IMR-90 (cell line): ENCODE data around the gene COL4A1.

Source experiments
- BHLHE40 ChIP-seq: fragments of 150-350 bp; IDR thresholded peaks from 2 replicates; pipeline ENCODE4 v1.6.1; 2016; ENCODE audit warnings: mild to moderate bottlenecking, low read depth, low read length
- CEBPB ChIP-seq: IDR thresholded peaks from 2 replicates; pipeline ENCODE4 v1.6.1; 2012; ENCODE audit warnings: low read depth, low read length, improper control_type of control experiment
- CHD1 ChIP-seq: IDR thresholded peaks from 2 replicates; pipeline ENCODE4 v1.6.1; 2012; ENCODE audit warnings: low read depth, low read length, improper control_type of control experiment
- MAZ ChIP-seq: IDR thresholded peaks from 2 replicates; pipeline ENCODE4 v1.6.1; 2012; ENCODE audit warnings: low read depth, mild to moderate bottlenecking, low read length, improper control_type of control experiment, moderate library complexity, borderline replicate concordance
- MXI1 ChIP-seq: IDR thresholded peaks from 2 replicates; pipeline ENCODE4 v1.6.1; 2012; ENCODE audit warnings: low read depth, mild to moderate bottlenecking, low read length, moderate library complexity, borderline replicate concordance
- NFE2L2 ChIP-seq: fragments of 150-350 bp; IDR thresholded peaks from 2 replicates; pipeline ENCODE4 v1.6.1; 2016; ENCODE audit warnings: low read depth, mild to moderate bottlenecking, low read length
- POLR2A ChIP-seq: IDR thresholded peaks from 2 replicates; pipeline ENCODE4 v1.6.1; 2012; ENCODE audit warnings: mild to moderate bottlenecking, low read depth, low read length
- RAD21 ChIP-seq: IDR thresholded peaks from 2 replicates; pipeline ENCODE4 v1.6.1; 2012; ENCODE audit warnings: low read length, improper control_type of control experiment
- RFX5 ChIP-seq: IDR thresholded peaks from 2 replicates; pipeline ENCODE4 v1.8.0; 2012; ENCODE audit warnings: low read depth, mild to moderate bottlenecking, low read length, moderate library complexity
- SMC3 ChIP-seq: fragments of 150-350 bp; IDR thresholded peaks from 2 replicates; pipeline ENCODE4 v1.6.1; 2016; ENCODE audit warnings: low read depth, mild to moderate bottlenecking, antibody characterized with exemption, low read length, moderate library complexity
- TF ChIP-seq, protein P1 (sequence below): conservative IDR thresholded peaks from 2 replicates; pipeline ENCODE4 v1.5.1; 2012; ENCODE audit warnings: mild to moderate bottlenecking, low read depth, low read length, improper control_type of control experiment
- TF ChIP-seq, protein P2 (sequence below): fragments of 150-350 bp; IDR thresholded peaks from 2 replicates; pipeline ENCODE4 v1.6.1; 2016; ENCODE audit warnings: low read depth, mild to moderate bottlenecking, low read length, moderate library complexity, borderline replicate concordance
- TF ChIP-seq, protein P3 (sequence below): fragments of 150-350 bp; IDR thresholded peaks from 2 replicates; pipeline ENCODE4 v1.6.1; 2017; ENCODE audit warnings: mild to moderate bottlenecking, antibody characterized with exemption, low read length, low read depth

DNA sequence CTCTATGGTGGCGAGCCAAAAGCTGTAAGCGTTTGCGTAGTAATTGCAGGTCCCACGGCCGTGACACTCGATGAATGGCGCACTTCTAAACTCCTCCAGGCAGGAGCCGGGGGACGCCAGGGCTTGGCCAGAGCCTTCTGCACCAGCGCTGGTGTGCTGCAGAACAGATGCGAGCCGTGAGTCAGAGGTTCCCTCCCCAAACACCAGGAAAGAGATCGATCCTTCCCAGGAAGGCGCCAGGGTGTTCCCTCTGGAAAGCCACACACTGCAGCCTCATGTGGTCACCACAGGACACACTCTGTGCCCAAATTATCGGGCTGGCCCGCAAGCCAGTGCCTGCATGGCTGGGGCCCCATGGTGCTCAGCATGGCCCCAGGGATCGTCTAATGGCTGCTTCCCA lies 154.6 kb downstream of the COL4A1 start:
- TF ChIP-seq POLR2A = no peak
- TF ChIP-seq, protein P1, sequence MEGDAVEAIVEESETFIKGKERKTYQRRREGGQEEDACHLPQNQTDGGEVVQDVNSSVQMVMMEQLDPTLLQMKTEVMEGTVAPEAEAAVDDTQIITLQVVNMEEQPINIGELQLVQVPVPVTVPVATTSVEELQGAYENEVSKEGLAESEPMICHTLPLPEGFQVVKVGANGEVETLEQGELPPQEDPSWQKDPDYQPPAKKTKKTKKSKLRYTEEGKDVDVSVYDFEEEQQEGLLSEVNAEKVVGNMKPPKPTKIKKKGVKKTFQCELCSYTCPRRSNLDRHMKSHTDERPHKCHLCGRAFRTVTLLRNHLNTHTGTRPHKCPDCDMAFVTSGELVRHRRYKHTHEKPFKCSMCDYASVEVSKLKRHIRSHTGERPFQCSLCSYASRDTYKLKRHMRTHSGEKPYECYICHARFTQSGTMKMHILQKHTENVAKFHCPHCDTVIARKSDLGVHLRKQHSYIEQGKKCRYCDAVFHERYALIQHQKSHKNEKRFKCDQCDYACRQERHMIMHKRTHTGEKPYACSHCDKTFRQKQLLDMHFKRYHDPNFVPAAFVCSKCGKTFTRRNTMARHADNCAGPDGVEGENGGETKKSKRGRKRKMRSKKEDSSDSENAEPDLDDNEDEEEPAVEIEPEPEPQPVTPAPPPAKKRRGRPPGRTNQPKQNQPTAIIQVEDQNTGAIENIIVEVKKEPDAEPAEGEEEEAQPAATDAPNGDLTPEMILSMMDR = no peak
- TF ChIP-seq, protein P2, sequence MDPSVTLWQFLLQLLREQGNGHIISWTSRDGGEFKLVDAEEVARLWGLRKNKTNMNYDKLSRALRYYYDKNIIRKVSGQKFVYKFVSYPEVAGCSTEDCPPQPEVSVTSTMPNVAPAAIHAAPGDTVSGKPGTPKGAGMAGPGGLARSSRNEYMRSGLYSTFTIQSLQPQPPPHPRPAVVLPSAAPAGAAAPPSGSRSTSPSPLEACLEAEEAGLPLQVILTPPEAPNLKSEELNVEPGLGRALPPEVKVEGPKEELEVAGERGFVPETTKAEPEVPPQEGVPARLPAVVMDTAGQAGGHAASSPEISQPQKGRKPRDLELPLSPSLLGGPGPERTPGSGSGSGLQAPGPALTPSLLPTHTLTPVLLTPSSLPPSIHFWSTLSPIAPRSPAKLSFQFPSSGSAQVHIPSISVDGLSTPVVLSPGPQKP = no peak
- TF ChIP-seq, protein P3, sequence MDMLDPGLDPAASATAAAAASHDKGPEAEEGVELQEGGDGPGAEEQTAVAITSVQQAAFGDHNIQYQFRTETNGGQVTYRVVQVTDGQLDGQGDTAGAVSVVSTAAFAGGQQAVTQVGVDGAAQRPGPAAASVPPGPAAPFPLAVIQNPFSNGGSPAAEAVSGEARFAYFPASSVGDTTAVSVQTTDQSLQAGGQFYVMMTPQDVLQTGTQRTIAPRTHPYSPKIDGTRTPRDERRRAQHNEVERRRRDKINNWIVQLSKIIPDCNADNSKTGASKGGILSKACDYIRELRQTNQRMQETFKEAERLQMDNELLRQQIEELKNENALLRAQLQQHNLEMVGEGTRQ = no peak
- TF ChIP-seq SMC3 = no peak
- TF ChIP-seq BHLHE40 = no peak
- no peak for TF ChIP-seq RFX5
- TF ChIP-seq MXI1 = no peak
- TF ChIP-seq CEBPB = no peak
- no peak for TF ChIP-seq NFE2L2
- no peak for TF ChIP-seq MAZ
- no peak for TF ChIP-seq CHD1
- no peak for TF ChIP-seq RAD21
